ENCODE measurements around the gene MTHFSD. TPM values are rescaled to one million over a fixed set of nuclear protein-coding genes. Genes with fewer than 3 reads are reported as not detected.
A peak's percentile ranks its signal among the peaks of the same experiment; 100 is the strongest.

Gene MTHFSD
- total RNA-seq, 1 experiment from 2014 or later = 11.9 TPM

GRCh38 chr16:86578611-86579267 is 23.7 kb upstream of the MTHFSD start:
- DNase-seq (no peak), ATAC-seq (no peak)
- ChIA-PET CTCF (interaction anchor here (0.9 kb wide), 1 partner anchor 51 kb away, joined by 3 read pairs; no protein-coding TSS in a partner anchor), POLR2A (ENCODE audit: unreplicated experiment) (no interaction called here)
- no peaks in the 10 kb centered on the region for H3K27me3 ChIP-seq (ENCODE audit: low read length)
- TF ChIP-seq, protein P1, sequence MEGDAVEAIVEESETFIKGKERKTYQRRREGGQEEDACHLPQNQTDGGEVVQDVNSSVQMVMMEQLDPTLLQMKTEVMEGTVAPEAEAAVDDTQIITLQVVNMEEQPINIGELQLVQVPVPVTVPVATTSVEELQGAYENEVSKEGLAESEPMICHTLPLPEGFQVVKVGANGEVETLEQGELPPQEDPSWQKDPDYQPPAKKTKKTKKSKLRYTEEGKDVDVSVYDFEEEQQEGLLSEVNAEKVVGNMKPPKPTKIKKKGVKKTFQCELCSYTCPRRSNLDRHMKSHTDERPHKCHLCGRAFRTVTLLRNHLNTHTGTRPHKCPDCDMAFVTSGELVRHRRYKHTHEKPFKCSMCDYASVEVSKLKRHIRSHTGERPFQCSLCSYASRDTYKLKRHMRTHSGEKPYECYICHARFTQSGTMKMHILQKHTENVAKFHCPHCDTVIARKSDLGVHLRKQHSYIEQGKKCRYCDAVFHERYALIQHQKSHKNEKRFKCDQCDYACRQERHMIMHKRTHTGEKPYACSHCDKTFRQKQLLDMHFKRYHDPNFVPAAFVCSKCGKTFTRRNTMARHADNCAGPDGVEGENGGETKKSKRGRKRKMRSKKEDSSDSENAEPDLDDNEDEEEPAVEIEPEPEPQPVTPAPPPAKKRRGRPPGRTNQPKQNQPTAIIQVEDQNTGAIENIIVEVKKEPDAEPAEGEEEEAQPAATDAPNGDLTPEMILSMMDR (conservative IDR thresholded peaks at IDR 0.05; ENCODE audit: low read depth, low read length) = no peak
- no peak for TF ChIP-seq EZH2 (IDR thresholded peaks at IDR 0.05; ENCODE audit: low read length, unreplicated experiment)
- no peak for TF ChIP-seq EZH2phosphoT487 (IDR thresholded peaks at IDR 0.05; ENCODE audit: borderline replicate concordance, low read length)
- H3K4me3 ChIP-seq (ENCODE audit: low read length) = no peak overlapping the region
- no peak overlapping the region for H3K9ac ChIP-seq (ENCODE audit: low read length)
- no TSS peak for BruUV-seq (replicated peaks)
- H3K9me2 ChIP-seq (replicated peaks; ENCODE audit: low read length) = no peaks in the 10 kb centered on the region
- H3K4me2 ChIP-seq (ENCODE audit: low read length) = no peak overlapping the region
- intact Hi-C loops (cut with micrococcal nuclease) = loop anchor here (5.0 kb wide), 2 partner anchors 244 to 484 kb away; no protein-coding TSS in a partner anchor
- peaks cover 21% of the 10 kb centered on the region for H3K79me2 ChIP-seq (ENCODE audit: low read length)
- H4K20me1 ChIP-seq (ENCODE audit: low read length) = no peaks in the 10 kb centered on the region
- no peaks in the 10 kb centered on the region for H3K36me3 ChIP-seq (ENCODE audit: low read depth, low read length)
- H2AFZ ChIP-seq (ENCODE audit: low read length) = no peak overlapping the region
- no peaks in the 10 kb centered on the region for H3F3A ChIP-seq (ENCODE audit: low read length, unreplicated experiment)
- 0 out of 2 replicates have a peak overlapping the region, but pooled peaks have one; percentile 86 for H3K27ac ChIP-seq (ENCODE audit: low read length)
- H3K9me3 ChIP-seq (ENCODE audit: low read length) = no peaks in the 10 kb centered on the region
- peaks cover 18% of the 10 kb centered on the region for H3K4me1 ChIP-seq (ENCODE audit: insufficient read depth, low read length)

DNA sequence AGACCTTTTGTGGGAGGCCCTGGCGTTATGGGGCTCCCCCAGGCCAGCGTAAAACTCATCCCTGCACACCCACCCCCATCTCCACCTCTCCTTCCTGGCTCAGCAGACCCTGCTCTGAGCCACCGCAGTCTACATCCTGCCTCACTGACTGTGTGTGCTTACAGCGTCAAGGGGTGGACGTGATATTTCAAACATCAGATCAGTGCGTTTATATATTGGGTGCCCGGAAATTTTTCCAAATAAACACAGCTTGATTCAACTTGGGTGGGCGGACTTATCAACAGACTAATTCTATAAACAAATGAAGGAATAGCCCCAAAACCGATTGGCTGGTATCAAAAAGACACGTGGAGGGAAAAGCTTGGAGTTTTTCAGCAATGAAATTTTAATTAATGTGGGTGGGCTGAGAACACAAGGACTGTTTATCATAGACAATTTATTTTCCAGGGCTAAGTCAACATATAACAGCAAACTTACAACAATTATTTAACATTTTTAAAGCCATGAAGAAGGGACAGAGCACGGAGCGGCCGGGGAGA is 23.1 kb upstream of the MTHFSD start, which contains the start of gene FOXL1:
FOXL1 (plus strand) TSS at position 489 of the 539 bp plus-strand sequence. CDS start 175 bp downstream, outside the sequence.
- Histone ChIP-seq H3K4me1 (ENCODE audit: insufficient read depth, low read length) (peaks cover 18% of the 10 kb centered on the region), H3F3A (ENCODE audit: low read length, unreplicated experiment) (no peaks in the 10 kb centered on the region), H3K4me2 (ENCODE audit: low read length) (peak within 1 kb of the TSS; percentile 93), H3K79me2 (ENCODE audit: low read length) (peaks cover 21% of the 10 kb centered on the region), H3K36me3 (ENCODE audit: low read depth, low read length) (no peaks in the 10 kb centered on the region), H3K9ac (ENCODE audit: low read length) (peak within 1 kb of the TSS; percentile 99), H3K4me3 (ENCODE audit: low read length) (peak within 1 kb of the TSS; percentile 74), H3K9me3 (ENCODE audit: low read length) (no peaks in the 10 kb centered on the region), H4K20me1 (ENCODE audit: low read length) (no peaks in the 10 kb centered on the region), H3K9me2 (replicated peaks; ENCODE audit: low read length) (no peaks in the 10 kb centered on the region), H2AFZ (ENCODE audit: low read length) (no peak within 1 kb of the TSS), H3K27ac (ENCODE audit: low read length) (peak within 1 kb of the TSS; percentile 86), H3K27me3 (ENCODE audit: low read length) (no peaks in the 10 kb centered on the region)
- BruUV-seq (replicated peaks) = no TSS peak
- no peak for DNase-seq
- ChIA-PET POLR2A (ENCODE audit: unreplicated experiment) (interaction anchor here (0.6 kb wide), 1 partner anchor 211 kb away, joined by 3 read pairs; no protein-coding TSS in a partner anchor), CTCF (interaction anchor here (0.5 to 0.9 kb wide), 2 partner anchors 52 to 490 kb away, joined by 3 to 4 read pairs; no protein-coding TSS in a partner anchor)
- TF ChIP-seq EZH2phosphoT487 (IDR thresholded peaks at IDR 0.05; ENCODE audit: borderline replicate concordance, low read length) (no peak), EZH2 (IDR thresholded peaks at IDR 0.05; ENCODE audit: low read length, unreplicated experiment) (no peak)
- TF ChIP-seq, protein P1 (conservative IDR thresholded peaks at IDR 0.05; ENCODE audit: low read depth, low read length) = no peak
- peak; percentile 13; the same call in 1 of the 2 replicates for ATAC-seq
- intact Hi-C loops (cut with micrococcal nuclease) = loop anchor here (5.0 kb wide), 2 partner anchors 244 to 484 kb away; no protein-coding TSS in a partner anchor
